SK-N-SH treated with all-trans-retinoic acid at 6 μM for 48 hours (cell line): ENCODE data around the gene MEIS2.

ENCODE experiments used
- ATAC-seq: fragments of 200-7000 bp; cut with Tn5 transposase; 3 replicates; pipeline ENCODE4 v1.9.1; 2020; ENCODE audit warnings: mild to moderate bottlenecking, moderate library complexity
- ARNTL ChIP-seq: fragments of 450-650 bp; formaldehyde crosslinking; IDR thresholded peaks from 2 replicates; pipeline ENCODE4 v1.5.0; 2020; ENCODE audit warnings: low read depth, mild to moderate bottlenecking, moderate library complexity, borderline replicate concordance
- BACH2 ChIP-seq: fragments of 250-450 bp; sonication (Bioruptor Pico); IDR thresholded peaks from 2 replicates; pipeline ENCODE4 v1.9.0; 2021; ENCODE audit warnings: mild to moderate bottlenecking, borderline replicate concordance
- CREB5 ChIP-seq: fragments of 250-450 bp; sonication (Bioruptor Pico); IDR thresholded peaks from 2 replicates; pipeline ENCODE4 v1.5.1; 2020; ENCODE audit warnings: low read depth, mild to moderate bottlenecking, moderate library complexity
- CSDC2 ChIP-seq: fragments of 250-450 bp; sonication (Bioruptor Pico); IDR thresholded peaks from 2 replicates; pipeline ENCODE4 v1.5.0; 2020; ENCODE audit warnings: mild to moderate bottlenecking, moderate library complexity
- GLIS3 ChIP-seq: fragments of 250-450 bp; sonication (Bioruptor Pico); IDR thresholded peaks from 2 replicates; pipeline ENCODE4 v1.5.0; 2020; ENCODE audit warnings: mild to moderate bottlenecking, moderate library complexity
- ISL1 ChIP-seq: fragments of 250-450 bp; sonication (Bioruptor Pico); IDR thresholded peaks from 2 replicates; pipeline ENCODE4 v2.1.2; 2022; ENCODE audit warnings: mild to moderate bottlenecking, moderate library complexity
- OSR1 ChIP-seq: fragments of 250-450 bp; sonication (Bioruptor Pico); IDR thresholded peaks from 2 replicates; pipeline ENCODE4 v1.8.0; 2022; ENCODE audit warnings: moderate library complexity, mild to moderate bottlenecking, inconsistent platforms
- PATZ1 ChIP-seq: fragments of 250-450 bp; sonication (Bioruptor Pico); IDR thresholded peaks from 2 replicates; pipeline ENCODE4 v1.8.0; 2020; ENCODE audit warnings: mild to moderate bottlenecking, moderate library complexity, borderline replicate concordance
- POU6F1 ChIP-seq: fragments of 250-450 bp; sonication (Bioruptor Pico); IDR thresholded peaks from 2 replicates; pipeline ENCODE4 v1.8.0; 2021; ENCODE audit warnings: low read depth, mild to moderate bottlenecking, moderate library complexity, borderline replicate concordance
- PPARA ChIP-seq: fragments of 250-450 bp; sonication (Bioruptor Pico); IDR thresholded peaks from 2 replicates; pipeline ENCODE4 v1.5.0; 2020; ENCODE audit warnings: mild to moderate bottlenecking, borderline replicate concordance
- RARB ChIP-seq: fragments of 250-450 bp; sonication (Bioruptor Pico); IDR thresholded peaks from 2 replicates; pipeline ENCODE4 v1.8.0; 2021; ENCODE audit warnings: mild to moderate bottlenecking, moderate library complexity
- SNAI2 ChIP-seq: fragments of 250-450 bp; sonication (Bioruptor Pico); IDR thresholded peaks from 2 replicates; pipeline ENCODE4 v1.5.0; 2020; ENCODE audit warnings: mild to moderate bottlenecking, moderate library complexity
- TCF4 ChIP-seq: fragments of 250-450 bp; sonication (Bioruptor Pico); IDR thresholded peaks from 2 replicates; pipeline ENCODE4 v1.8.0; 2021; ENCODE audit warnings: mild to moderate bottlenecking, moderate library complexity, borderline replicate concordance
- TOX ChIP-seq: fragments of 250-450 bp; sonication (Bioruptor Pico); IDR thresholded peaks from 2 replicates; pipeline ENCODE4 v1.8.0; 2021; ENCODE audit warnings: mild to moderate bottlenecking, moderate library complexity, borderline replicate concordance
- TSHZ2 ChIP-seq: fragments of 250-450 bp; sonication (Bioruptor Pico); IDR thresholded peaks from 2 replicates; pipeline ENCODE4 v1.5.0; 2020; ENCODE audit warnings: mild to moderate bottlenecking, moderate library complexity
- ZC3H10 ChIP-seq: fragments of 250-450 bp; sonication (Bioruptor Pico); IDR thresholded peaks from 2 replicates; pipeline ENCODE4 v1.5.1; 2021; ENCODE audit warnings: mild to moderate bottlenecking, moderate library complexity
- ZFP3 ChIP-seq: fragments of 250-450 bp; sonication (Bioruptor Pico); IDR thresholded peaks from 2 replicates; pipeline ENCODE4 v1.5.0; 2020; ENCODE audit warnings: mild to moderate bottlenecking, moderate library complexity
- ZFP30 ChIP-seq: fragments of 450-650 bp; formaldehyde crosslinking; IDR thresholded peaks from 2 replicates; pipeline ENCODE4 v1.5.0; 2022; ENCODE audit warnings: mild to moderate bottlenecking, moderate library complexity
- ZNF565 ChIP-seq: fragments of 450-650 bp; formaldehyde crosslinking; conservative IDR thresholded peaks from 2 replicates; pipeline ENCODE4 v1.5.0; 2020; ENCODE audit warnings: low read depth, mild to moderate bottlenecking, moderate library complexity
- ZNF70 ChIP-seq: fragments of 450-650 bp; formaldehyde crosslinking; IDR thresholded peaks from 2 replicates; pipeline ENCODE4 v1.5.0; 2020; ENCODE audit warnings: mild to moderate bottlenecking, moderate library complexity
- ZNF8 ChIP-seq: fragments of 450-650 bp; formaldehyde crosslinking; IDR thresholded peaks from 2 replicates; pipeline ENCODE4 v1.5.0; 2020; ENCODE audit warnings: mild to moderate bottlenecking, moderate library complexity
- TF ChIP-seq, protein P1 (sequence below): fragments of 250-450 bp; sonication (Bioruptor Pico); IDR thresholded peaks from 2 replicates; pipeline ENCODE4 v1.5.1; 2021; ENCODE audit warnings: mild to moderate bottlenecking, moderate library complexity

Gene MEIS2

GRCh38 chr15:36972704-36973103, 127.6 kb downstream of the MEIS2 start:
- TF ChIP-seq POU6F1 (CRISPR knock-in tag) (no peak), ISL1 (no peak)
- no peak for ATAC-seq

DNA sequence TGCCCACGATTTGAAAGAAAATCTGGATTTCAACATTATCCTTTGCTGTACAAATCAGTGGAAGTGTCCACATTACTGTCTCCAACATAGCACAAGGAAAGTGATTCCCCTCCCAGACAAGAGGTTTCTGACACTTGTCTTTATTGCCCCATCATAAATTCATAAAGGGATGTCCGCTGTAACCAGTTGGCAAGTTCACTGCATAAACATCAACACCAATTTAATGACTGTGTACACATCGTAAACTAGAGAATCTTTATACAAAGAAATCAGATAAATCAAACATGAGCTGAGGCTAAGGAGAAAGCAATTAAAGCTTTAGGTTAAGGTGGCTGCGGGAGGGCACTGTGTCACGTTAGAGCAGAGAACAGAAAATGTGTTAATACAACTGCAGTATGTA, 129.8 kb downstream of the MEIS2 start:
- TF ChIP-seq RARB (CRISPR knock-in tag) = no peak
- no peak for TF ChIP-seq ISL1
- TF ChIP-seq SNAI2 (CRISPR knock-in tag) = no peak
- TF ChIP-seq POU6F1 (CRISPR knock-in tag) = no peak
- no peak for TF ChIP-seq CREB5
- no peak for TF ChIP-seq ZNF8 (CRISPR knock-in tag)
- no peak for TF ChIP-seq BACH2 (CRISPR knock-in tag)
- TF ChIP-seq OSR1 = no peak
- TF ChIP-seq ZFP30 = no peak
- TF ChIP-seq, protein P1, sequence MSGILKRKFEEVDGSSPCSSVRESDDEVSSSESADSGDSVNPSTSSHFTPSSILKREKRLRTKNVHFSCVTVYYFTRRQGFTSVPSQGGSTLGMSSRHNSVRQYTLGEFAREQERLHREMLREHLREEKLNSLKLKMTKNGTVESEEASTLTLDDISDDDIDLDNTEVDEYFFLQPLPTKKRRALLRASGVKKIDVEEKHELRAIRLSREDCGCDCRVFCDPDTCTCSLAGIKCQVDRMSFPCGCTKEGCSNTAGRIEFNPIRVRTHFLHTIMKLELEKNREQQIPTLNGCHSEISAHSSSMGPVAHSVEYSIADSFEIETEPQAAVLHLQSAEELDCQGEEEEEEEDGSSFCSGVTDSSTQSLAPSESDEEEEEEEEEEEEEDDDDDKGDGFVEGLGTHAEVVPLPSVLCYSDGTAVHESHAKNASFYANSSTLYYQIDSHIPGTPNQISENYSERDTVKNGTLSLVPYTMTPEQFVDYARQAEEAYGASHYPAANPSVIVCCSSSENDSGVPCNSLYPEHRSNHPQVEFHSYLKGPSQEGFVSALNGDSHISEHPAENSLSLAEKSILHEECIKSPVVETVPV = no peak
- TF ChIP-seq PPARA (CRISPR knock-in tag) = no peak
- TF ChIP-seq ARNTL (CRISPR knock-in tag) = no peak
- no peak for TF ChIP-seq TCF4 (CRISPR knock-in tag)
- TF ChIP-seq TSHZ2 (CRISPR knock-in tag) = no peak
- no peak for TF ChIP-seq PATZ1 (CRISPR knock-in tag)
- TF ChIP-seq GLIS3 (CRISPR knock-in tag) = no peak
- TF ChIP-seq ZNF565 (CRISPR knock-in tag) = no peak
- TF ChIP-seq TOX (CRISPR knock-in tag) = no peak
- no peak for TF ChIP-seq CSDC2 (CRISPR knock-in tag)
- no peak for TF ChIP-seq ZNF70 (CRISPR knock-in tag)
- ATAC-seq = no peak

DNA sequence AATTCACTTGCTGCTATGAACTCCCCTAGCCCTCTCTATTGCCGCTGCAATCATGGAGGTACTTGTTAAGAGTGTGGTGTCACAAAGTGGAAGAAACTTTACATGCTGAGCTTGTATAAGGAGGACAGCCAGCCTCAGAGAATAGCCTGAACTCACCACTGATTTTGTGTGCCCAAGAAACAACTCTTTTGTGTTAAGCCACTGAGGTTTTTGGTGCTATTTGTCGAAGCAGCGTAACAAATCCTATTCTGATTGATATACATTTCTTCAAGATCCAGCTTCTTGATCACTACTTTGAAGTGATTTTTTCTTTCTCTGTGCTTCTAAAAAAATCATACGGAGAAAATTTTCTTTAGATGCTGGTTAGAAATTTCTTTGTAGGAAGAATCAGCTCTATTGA, 132.4 kb downstream of the MEIS2 start:
- TF ChIP-seq CSDC2 (CRISPR knock-in tag) (no peak), BACH2 (CRISPR knock-in tag) (no peak), ZNF565 (CRISPR knock-in tag) (no peak), ISL1 (no peak), ZNF8 (CRISPR knock-in tag) (no peak), GLIS3 (CRISPR knock-in tag) (no peak), PPARA (CRISPR knock-in tag) (no peak), ZFP3 (CRISPR knock-in tag) (no peak), ZNF70 (CRISPR knock-in tag) (no peak), TOX (CRISPR knock-in tag) (no peak), ZC3H10 (no peak), ARNTL (CRISPR knock-in tag) (no peak), TCF4 (CRISPR knock-in tag) (no peak)
- TF ChIP-seq, all 23 proteins: peak for 0
- ATAC-seq = no peak
